ENCODE data around the gene SEMA3F.

Gene SEMA3F

DNA sequence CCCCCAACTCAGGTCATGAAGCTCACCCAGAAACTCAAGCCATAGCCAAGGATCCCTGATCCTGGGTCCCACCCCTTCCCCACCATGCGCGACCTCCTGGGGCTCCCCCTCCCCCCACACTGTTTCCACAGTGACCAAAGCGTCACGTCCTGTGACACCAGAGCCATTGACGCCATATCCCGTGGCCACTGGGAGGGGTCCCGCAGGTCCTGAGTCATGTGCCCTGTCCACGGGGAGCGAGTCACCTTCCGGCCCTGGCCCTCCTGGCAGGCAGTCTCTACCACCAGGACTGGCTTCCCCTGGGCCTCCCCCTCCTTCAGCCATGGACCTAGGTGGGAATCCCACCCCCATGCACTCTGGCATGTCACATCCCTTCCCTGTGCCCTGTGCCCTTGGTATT lies 15.6 kb downstream of the SEMA3F start:
- DNase-seq (ENCODE audit: low spot score), result no peak

DNA sequence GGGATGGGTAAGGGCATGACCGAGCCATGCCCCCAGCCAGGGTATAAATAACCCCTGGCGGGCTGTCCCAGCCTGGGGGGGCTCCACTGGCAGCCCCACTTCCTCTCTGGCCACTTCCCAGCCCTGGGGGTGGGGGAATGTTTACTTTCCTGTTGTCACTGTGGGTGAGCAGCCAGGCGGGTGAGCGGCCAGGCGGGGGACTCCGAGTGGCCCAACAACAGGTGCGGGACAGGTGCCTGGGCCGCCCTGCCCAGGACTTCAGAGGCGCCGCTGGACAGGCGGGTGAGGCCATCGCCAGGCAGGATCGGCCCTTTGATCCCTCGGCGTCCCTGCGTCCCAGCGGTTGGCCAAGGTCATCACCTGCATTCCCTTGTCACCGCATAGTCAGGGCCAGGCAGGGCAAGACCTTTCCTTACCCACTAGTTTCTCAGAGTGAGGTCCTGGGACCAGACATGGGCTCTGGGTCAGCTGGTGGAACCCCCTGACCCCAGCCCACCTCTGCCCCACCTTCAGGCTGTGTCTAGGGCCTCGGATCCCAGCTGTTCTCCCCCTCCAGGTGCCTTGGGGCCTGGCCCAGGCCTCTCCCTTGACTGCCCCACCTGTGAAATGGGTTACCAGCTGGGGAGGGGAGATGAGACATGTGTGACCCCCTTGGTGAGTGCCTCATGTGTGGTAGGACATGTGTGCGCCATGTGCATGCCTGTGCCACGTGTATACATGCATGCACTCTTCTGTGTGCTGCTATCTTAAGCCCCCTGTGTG lies 16.6 kb downstream of the SEMA3F start:
- DNase-seq (ENCODE audit: low spot score), result no peak

DNA sequence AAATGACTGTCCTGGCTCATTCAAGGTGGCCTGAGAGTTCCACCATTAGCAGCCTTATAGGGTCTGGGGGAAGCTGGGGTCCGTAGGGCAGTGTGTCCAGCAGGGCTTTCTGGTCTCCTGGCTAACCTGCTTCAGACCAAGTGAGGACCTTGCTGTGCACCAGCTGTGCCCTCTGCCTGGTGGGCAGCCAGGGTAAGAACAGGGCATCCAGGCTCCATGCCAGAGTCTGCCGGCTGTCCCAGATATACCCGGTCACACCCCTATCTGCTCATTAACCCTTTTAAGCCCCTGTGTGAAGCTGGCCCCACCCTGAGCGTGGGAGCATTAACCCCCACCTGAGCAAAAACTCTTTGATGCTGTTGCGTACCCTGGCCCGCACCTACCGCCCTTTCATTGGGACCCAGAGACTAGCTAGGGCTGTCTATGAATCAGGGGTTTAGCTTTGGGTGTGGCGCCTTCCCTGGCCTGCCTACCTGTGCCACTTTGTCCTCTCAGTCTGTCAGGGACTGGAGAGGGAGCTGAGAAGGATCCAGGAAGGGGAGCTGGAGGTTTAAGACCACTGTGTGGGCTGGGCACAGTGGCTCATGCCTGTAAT lies 17.6 kb downstream of the SEMA3F start:
- DNase-seq (ENCODE audit: low spot score), result no peak

DNA sequence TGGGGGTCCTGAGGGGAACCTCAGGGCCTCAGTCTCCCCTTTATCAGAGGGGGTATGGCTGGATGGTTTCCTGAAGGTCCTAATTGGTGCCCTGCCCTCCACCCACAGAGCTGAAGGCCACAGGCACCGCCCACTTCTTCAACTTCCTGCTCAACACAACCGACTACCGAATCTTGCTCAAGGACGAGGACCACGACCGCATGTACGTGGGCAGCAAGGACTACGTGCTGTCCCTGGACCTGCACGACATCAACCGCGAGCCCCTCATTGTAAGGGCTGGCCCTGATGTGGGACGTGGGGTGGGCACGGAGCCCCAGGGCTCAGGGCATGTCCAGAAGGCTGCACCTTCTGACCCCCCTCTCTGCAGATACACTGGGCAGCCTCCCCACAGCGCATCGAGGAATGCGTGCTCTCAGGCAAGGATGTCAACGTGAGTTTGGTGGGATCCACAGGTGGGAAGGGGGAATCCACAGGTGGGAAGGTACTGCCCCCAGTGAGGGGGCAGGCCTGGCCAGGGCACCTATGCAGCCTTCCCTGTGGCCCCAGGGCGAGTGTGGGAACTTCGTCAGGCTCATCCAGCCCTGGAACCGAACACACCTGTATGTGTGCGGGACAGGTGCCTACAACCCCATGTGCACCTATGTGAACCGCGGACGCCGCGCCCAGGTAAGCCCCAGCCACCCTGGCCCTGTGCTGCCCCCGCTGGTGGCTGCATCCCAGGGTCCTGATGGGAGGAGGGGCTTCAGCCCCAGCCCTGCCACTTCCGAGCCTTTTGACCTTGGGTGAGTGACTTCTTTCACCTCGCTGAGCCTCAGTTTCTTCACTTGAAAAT lies 18.8 kb downstream of the SEMA3F start:
- DNase-seq (ENCODE audit: low spot score), result no peak

DNA sequence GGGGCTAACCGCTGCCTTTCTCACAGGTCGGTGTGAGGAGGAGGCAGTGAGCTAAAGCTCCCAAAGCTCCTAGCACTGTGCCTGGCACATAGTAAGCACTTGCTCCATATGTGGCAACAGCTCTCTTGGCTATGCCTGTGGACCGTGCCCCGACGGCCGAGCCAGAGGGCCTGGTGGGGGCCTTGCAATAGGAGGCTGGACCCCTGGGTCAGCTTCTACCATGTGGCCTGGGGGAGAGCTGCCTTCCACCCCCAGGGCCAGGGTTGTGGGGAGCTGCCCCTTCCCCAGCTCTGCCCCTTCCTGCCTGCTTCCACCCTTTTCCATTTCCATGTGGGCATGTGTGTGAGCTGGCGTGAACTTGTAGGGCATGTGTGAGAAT lies 19.4 kb downstream of the SEMA3F start:
- DNase-seq (ENCODE audit: low spot score), result no peak

DNA sequence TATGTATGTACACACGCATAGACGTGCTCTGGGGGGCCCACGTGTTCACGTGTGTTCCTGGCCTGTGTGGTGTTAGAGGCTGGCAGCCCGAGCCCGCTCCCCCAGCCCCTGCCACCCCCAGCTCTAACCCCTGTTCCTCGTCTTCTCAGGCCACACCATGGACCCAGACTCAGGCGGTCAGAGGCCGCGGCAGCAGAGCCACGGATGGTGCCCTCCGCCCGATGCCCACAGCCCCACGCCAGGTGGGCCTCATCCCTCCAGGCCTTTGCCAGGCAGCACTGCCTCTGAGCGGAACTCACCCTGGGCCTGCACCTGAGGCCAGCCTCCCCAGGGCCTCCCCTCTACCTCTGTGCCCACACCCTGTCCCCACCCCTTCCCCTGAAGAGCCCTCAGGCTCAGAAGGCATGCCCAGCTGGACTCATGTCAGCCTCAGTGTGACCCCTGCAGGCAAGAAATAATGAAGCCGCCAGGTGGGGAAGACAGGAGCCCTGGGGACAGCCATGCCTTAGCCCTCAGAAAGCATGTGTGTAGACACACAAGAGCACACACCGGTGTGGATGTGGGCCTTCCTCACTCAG lies 19.9 kb downstream of the SEMA3F start:
- no peak for DNase-seq (ENCODE audit: low spot score)

DNA sequence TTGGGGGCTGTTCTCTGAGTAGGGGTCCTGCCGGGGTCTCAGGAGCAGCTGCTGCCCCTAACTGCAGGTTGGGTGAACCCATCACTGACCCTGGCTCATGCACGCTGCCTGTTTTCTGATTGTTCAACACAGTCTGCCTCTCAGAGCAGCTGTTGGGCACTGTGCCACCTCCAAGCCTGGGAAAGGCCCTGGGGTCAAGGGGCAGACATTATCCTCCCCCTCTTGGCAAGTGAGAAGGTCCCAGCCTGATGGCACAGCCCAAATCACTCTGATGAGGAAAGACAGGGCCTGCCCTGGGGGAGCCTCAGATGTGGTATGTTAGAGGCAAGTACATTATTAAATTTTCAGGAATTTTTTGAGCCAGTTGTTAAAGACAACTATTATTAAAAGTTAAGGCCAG lies 22.2 kb downstream of the SEMA3F start:
- no peak for DNase-seq (ENCODE audit: low spot score)

DNA sequence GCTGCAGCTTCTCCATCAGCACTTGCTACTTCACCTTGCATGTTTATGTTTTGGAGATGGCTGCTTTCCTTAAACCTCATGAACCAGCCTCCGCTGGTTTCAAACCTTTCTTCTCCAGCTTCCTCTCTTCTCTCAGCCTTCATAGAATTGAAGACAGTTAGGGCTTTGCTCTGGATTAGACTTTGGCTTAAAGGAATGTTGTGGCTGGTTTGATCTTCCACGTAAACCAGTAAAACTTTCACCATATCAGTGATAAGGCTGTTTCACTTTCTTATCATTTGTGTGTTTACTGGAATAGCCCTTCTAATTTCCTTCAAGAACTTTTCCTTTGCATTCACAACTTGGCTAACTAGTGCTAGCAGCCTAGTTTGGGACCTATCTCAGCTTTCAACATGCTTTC lies 24.6 kb downstream of the SEMA3F start:
- DNase-seq (ENCODE audit: low spot score), result no peak

DNA sequence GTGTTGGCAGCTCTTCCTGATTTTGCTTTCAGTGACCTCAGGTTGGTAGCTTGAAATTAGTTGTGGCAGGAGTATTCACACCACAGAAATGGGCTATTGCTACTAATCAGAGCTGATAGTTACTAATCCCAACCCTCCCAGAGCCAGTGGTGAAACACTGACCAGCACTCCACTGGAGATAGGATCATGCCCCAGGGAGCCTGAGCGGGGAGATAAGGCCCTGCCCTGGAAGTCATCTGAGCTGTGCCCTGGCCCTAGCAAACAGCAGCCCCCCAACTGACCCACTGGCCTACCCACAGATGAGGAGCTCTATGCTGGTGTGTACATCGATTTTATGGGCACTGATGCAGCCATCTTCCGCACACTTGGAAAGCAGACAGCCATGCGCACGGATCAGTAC lies 26.9 kb downstream of the SEMA3F start:
- DNase-seq (ENCODE audit: low spot score), result no peak

DNA sequence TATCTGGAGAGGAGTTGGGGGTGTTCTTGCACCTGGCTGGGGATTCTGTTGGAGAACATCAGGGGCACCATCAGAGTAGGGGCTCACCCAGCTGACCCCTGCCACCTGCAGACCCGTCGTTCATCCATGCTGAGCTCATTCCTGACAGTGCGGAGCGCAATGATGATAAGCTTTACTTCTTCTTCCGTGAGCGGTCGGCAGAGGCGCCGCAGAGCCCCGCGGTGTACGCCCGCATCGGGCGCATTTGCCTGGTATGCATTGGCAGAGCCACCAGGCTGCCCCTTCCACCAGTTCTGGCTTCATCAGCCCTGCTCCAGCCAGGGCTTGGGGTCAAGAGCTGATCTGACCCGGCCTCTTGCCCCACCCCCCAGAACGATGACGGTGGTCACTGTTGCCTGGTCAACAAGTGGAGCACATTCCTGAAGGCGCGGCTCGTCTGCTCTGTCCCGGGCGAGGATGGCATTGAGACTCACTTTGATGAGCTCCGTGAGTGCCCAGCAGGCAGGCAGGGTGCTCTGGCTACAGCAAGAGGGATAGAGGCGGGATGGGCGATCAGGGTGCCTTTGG lies 27.5 kb downstream of the SEMA3F start:
- no peak for DNase-seq (ENCODE audit: low spot score)

DNA sequence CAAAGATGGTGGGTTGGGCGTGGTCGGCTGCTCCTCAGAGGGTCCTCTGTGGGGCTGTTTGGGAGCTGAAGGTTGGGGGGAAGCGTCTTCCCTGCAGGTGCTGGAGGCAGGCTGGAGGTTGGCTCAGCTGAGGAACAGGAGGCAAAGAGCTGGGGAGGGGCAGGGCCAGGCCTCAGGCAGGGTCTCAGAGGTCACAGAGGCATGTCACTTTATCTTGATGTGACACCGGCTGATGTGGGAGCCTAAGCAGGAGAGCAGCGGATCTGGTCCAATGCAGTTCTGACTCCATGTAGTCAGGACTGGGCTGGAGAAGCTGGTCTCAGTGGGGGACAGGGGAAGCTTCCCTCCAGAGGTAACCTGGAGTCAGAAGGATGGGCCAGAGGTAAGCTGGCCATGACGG lies 28.6 kb downstream of the SEMA3F start:
- no peak for DNase-seq (ENCODE audit: low spot score)

DNA sequence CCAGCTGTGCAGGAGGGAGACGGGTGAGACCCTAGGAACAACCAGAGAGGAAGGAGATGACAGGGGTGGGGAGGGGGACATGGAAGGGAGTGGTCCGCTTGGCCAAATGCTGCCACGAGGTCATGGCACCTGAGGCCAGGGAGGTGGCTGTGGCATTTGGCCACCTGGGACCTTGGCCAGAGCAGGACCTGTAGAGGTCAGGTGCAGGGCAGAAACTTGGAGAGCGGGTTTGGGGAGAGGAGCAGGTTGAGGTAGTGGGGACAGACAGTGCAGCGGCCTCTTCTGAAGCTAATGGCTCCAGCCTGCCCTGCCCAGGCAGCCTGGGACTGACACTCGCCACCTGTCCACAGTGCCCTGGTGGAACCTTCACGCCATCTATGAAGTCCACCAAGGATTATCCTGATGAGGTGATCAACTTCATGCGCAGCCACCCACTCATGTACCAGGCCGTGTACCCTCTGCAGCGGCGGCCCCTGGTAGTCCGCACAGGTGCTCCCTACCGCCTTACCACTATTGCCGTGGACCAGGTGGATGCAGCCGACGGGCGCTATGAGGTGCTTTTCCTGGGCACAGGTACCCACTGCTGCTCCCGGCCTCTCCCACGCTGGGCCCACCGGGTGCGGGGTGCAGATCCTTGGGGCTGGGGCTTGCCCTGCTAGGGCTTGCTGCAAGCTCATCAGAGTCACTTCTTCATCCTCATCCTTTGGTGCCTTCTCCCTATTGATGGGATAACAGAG lies 29.3 kb downstream of the SEMA3F start:
- no peak for DNase-seq (ENCODE audit: low spot score)

DNA sequence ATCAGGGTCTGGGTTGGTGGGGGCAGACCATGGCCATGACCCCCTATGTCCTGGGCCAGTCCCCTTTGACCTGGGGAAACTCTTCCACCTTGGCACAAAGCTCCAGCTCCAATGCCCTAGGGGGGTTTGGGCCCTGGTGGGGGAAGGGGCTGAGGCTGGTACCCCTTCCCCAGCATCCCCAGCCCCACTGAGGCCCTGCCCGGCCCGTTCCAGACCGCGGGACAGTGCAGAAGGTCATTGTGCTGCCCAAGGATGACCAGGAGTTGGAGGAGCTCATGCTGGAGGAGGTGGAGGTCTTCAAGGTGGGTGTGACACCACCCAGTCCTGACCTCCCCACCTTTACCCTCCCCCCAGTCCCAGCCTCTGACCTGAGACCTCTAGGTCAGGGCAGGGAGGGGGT lies 30.1 kb downstream of the SEMA3F start:
- DNase-seq (ENCODE audit: low spot score), result no peak

DNA sequence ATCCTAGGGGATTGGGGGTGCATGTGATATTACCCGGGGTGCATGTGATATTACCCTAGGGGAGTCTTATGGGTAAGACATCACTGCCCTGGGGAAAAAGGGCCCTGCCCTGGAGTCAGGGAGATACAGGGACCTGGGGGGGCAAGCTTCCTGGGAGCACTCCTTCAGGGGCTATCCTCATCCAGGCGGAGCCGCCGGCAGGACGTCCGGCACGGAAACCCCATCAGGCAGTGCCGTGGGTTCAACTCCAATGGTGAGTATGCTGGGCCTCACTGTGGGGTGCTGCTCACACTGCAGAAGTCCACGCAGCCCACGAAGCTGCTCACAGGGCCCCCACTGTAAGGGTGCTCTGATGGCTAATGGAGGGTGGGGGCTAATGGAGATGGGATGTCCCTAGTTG lies 31.0 kb downstream of the SEMA3F start:
- no peak for DNase-seq (ENCODE audit: low spot score)

DNA sequence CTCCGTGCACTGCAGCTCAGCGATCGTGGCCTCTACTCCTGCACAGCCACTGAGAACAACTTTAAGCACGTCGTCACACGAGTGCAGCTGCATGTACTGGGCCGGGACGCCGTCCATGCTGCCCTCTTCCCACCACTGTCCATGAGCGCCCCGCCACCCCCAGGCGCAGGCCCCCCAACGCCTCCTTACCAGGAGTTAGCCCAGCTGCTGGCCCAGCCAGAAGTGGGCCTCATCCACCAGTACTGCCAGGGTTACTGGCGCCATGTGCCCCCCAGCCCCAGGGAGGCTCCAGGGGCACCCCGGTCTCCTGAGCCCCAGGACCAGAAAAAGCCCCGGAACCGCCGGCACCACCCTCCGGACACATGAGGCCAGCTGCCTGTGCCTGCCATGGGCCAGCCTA lies 32.6 kb downstream of the SEMA3F start:
- no peak for DNase-seq (ENCODE audit: low spot score)

DNA sequence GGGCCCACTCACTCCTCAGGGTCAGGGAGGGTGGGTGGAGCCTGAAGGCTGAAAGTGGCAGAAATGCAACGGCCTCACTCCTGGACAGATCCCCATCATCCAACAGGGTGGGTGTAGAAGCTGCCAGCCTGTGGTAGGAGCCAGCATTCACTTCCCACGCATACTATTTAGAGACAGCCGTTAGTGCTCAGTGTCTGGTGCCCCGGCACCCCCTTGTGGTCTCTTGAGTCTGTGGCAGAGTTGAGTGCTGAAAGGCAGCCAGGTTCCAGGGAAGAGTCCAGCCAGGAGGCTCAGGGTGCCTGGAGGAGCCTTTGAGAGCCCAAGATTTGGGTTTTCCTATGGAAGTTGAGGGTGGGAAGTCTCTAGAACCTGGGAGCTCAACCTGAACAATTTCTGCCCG lies 34.1 kb downstream of the SEMA3F start:
- DNase-seq (ENCODE audit: low spot score), result peak; percentile 78

DNA sequence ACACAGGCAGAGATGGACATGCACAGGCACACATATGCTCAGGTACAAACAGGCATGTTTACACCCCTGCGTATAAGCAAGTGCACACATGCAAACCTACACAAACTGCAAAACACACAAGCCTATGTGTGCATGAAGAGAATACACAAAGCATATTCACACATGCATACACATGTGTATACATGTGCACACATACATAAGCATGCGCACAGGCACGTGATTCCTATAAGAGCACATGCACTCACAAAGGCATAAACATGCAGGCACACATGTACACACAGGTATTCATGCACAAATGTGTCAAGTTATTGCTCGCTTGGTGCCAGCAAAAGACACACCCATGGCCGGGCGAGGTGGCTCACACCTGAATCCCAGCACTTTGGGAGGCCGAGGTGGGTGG lies 34.9 kb downstream of the SEMA3F start:
- DNase-seq (ENCODE audit: low spot score), result no peak

DNA sequence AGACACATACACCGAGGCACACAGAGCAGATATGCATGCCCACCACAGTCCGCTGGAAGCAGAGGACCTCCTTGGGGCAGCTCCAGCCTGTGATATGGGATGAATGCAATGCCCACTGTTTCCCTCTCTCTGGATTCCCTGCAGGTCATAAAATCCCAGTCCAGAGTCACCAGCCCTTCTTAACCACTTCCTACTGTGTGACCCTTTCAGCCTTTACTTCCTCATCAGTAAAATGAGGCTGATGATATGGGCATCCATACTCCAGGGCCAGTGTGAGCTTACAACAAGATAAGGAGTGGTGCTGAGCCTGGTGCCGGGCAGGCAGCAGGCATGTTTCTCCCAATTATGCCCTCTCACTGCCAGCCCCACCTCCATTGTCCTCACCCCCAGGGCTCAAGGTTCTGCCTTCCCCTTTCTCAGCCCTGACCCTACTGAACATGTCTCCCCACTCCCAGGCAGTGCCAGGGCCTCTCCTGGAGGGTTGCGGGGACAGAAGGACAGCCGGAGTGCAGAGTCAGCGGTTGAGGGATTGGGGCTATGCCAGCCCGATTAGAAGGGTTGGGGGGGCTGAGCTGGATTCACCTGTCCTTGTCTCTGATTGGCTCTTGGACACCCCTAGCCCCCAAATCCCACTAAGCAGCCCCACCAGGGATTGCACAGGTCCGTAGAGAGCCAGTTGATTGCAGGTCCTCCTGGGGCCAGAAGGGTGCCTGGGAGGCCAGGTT lies 36.0 kb downstream of the SEMA3F start, which contains the start of gene GNAT1:
Gene GNAT1, plus strand, starts transcription at position 675 of the 725 bp plus-strand sequence. CDS start 116 bp downstream, outside the sequence.
- DNase-seq (ENCODE audit: low spot score), result no peak

DNA sequence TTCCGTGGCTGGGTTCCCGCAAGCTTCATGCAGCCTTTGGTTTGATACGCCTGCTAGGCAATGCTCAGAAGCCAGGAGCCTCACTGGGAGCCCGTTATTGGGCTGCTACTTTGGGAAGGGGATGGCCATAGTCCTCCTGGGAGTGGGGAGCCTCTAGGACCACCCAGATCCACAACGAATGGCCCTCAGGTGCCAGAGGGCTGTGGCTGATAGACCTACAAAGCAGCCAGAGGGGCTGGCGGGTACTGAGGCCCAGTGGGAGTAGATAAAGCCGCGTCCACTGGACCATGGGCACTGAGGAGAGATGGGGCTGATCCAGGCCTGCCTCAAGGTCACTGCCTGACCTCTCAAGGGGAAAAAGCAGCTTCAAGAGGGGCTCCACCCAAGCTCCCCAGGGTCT lies 37.0 kb downstream of the SEMA3F start:
- no peak for DNase-seq (ENCODE audit: low spot score)

DNA sequence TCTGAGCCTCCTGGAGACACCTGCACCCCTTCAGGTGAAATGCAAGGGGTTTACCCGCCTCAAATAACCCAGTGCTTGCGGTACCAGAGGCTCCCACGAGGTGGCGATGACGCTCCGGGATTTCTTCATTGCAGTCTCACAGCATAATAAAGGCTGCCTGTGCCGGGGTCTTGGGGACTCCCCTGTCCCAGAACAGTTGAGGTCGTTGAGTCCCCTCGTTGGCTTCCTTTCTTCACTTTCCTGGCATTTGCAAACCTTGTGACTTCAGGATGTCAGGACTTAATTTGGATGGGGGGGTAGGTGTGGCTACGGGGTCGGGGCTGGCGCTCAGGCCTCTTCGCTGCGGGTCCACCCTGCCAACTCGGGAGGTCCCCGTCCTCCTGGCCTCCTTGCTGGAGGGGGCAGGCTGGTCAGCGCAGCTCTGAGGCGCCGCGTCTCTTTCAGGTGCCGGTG lies 37.6 kb downstream of the SEMA3F start:
- DNase-seq (ENCODE audit: low spot score), result peak; percentile 79

DNA sequence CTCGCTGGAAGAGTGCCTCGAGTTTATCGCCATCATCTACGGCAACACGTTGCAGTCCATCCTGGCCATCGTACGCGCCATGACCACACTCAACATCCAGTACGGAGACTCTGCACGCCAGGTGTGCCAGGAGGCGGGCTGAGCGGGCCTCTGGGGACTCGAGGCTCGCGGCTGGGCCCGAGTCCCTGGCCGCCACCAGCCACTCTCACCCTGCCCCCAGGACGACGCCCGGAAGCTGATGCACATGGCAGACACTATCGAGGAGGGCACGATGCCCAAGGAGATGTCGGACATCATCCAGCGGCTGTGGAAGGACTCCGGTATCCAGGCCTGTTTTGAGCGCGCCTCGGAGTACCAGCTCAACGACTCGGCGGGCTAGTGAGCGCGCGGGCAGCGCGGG lies 38.2 kb downstream of the SEMA3F start:
- no peak for DNase-seq (ENCODE audit: low spot score)

Data from D341Med (cell line).